ENCODE results near the gene ZFAND5. TPM values are rescaled to one million over a fixed set of nuclear protein-coding genes. Genes with fewer than 3 reads are reported as not detected.

ZFAND5 gene
- total and polyA plus RNA-seq, 4 experiments from 2014 or later: 49.3 to 148 (median 112) TPM

GRCh38 chr9:72346333-72346732, 18.7 kb downstream of the ZFAND5 start:
- Mint-ChIP-seq H3K27me3 (no peaks in the 10 kb centered on the region), H3K4me3 (no peak overlapping the region), H3K9me3 (no peaks in the 10 kb centered on the region), H3K36me3 (peaks cover 0 to 2% of the 10 kb centered on the region in 2 donors), H3K4me1 (peaks cover 0 to 1% (median 0%) of the 10 kb centered on the region in 4 donors), H3K27ac (peak overlapping the region in 1 of 7 donors; percentile 10)
- Histone ChIP-seq H3K9me3 (ENCODE audit: control insufficient read depth in 1 of 2, low read length in 2 of 2) (no peaks in the 10 kb centered on the region), H3K4me3 (ENCODE audit: low read length in 2 of 2) (no peak overlapping the region), H3K36me3 (ENCODE audit: insufficient read depth, low read length) (no peaks in the 10 kb centered on the region), H3K27ac (ENCODE audit: low read depth, low read length) (no peak overlapping the region), H3K4me1 (ENCODE audit: insufficient read depth, low read length) (no peaks in the 10 kb centered on the region), H3K27me3 (ENCODE audit: insufficient read depth, low read length) (no peaks in the 10 kb centered on the region)
- no peak for DNase-seq
- ChIA-PET POLR2A (ENCODE audit: partially characterized antibody) (no interaction called here), CTCF (ENCODE audit: partially characterized antibody) (interaction anchor here (0.6 kb wide), 1 partner anchor 79 kb away, joined by 4 read pairs; no protein-coding TSS in a partner anchor)
- intact Hi-C loops (cut with micrococcal nuclease): no loop called here

GRCh38 chr9:72338631-72339030, 26.4 kb downstream of the ZFAND5 start:
- no peak for DNase-seq
- Mint-ChIP-seq H3K27me3 (no peaks in the 10 kb centered on the region), H3K27ac (no peak overlapping the region), H3K4me1 (peaks cover 0 to 2% (median 0%) of the 10 kb centered on the region in 4 donors), H3K36me3 (no peaks in the 10 kb centered on the region), H3K9me3 (no peaks in the 10 kb centered on the region), H3K4me3 (no peak overlapping the region)
- no peak overlapping the region for H3K4me3 ChIP-seq (ENCODE audit: low read length in 2 of 2)
- intact Hi-C loops (cut with micrococcal nuclease): no loop called here
- no peaks in the 10 kb centered on the region for H3K9me3 ChIP-seq (ENCODE audit: control insufficient read depth in 1 of 2, low read length in 2 of 2)
- no peaks in the 10 kb centered on the region for H3K27me3 ChIP-seq (ENCODE audit: insufficient read depth, low read length)
- H3K27ac ChIP-seq (ENCODE audit: low read depth, low read length): no peak overlapping the region
- no peaks in the 10 kb centered on the region for H3K4me1 ChIP-seq (ENCODE audit: insufficient read depth, low read length)
- CTCF ChIA-PET (ENCODE audit: partially characterized antibody): no interaction called here
- POLR2A ChIA-PET (ENCODE audit: partially characterized antibody): no interaction called here
- H3K36me3 ChIP-seq (ENCODE audit: insufficient read depth, low read length): no peaks in the 10 kb centered on the region

- CTCF ChIA-PET (ENCODE audit: partially characterized antibody): interaction anchor here (1.6 kb wide), 1 partner anchor 58 kb away, joined by 3 read pairs; no protein-coding TSS in a partner anchor
- Mint-ChIP-seq H3K9me3 (no peaks in the 10 kb centered on the region), H3K27ac (no peak overlapping the region), H3K4me3 (no peak overlapping the region), H3K27me3 (no peaks in the 10 kb centered on the region), H3K4me1 (peaks cover 0 to 3% (median 0%) of the 10 kb centered on the region in 4 donors), H3K36me3 (no peaks in the 10 kb centered on the region)
- H3K27me3 ChIP-seq (ENCODE audit: insufficient read depth, low read length): no peaks in the 10 kb centered on the region
- no peak overlapping the region for H3K4me3 ChIP-seq (ENCODE audit: low read length in 2 of 2)
- H3K36me3 ChIP-seq (ENCODE audit: insufficient read depth, low read length): no peaks in the 10 kb centered on the region
- DNase-seq: no peak
- POLR2A ChIA-PET (ENCODE audit: partially characterized antibody): no interaction called here
- H3K9me3 ChIP-seq (ENCODE audit: control insufficient read depth in 1 of 2, low read length in 2 of 2): no peaks in the 10 kb centered on the region
- intact Hi-C loops (cut with micrococcal nuclease): no loop called here
- no peak overlapping the region for H3K27ac ChIP-seq (ENCODE audit: low read depth, low read length)
- H3K4me1 ChIP-seq (ENCODE audit: insufficient read depth, low read length): no peaks in the 10 kb centered on the region
Observed at GRCh38 chr9:72337286-72337685, 27.7 kb downstream of the ZFAND5 start.

- intact Hi-C loops (cut with micrococcal nuclease): no loop called here
- no peaks in the 10 kb centered on the region for H3K9me3 Mint-ChIP-seq
Observed at GRCh38 chr9:72334658-72335337, 30.2 kb downstream of the ZFAND5 start.

GRCh38 chr9:72333709-72334108, 31.3 kb downstream of the ZFAND5 start:
- no peaks in the 10 kb centered on the region for H3K9me3 ChIP-seq (ENCODE audit: control insufficient read depth in 1 of 2, low read length in 2 of 2)
- POLR2A ChIA-PET (ENCODE audit: partially characterized antibody): no interaction called here
- Mint-ChIP-seq H3K9me3 (peaks cover 0 to 1% (median 0%) of the 10 kb centered on the region in 8 donors), H3K4me3 (no peak overlapping the region), H3K4me1 (peaks cover 0 to 1% (median 0%) of the 10 kb centered on the region in 4 donors), H3K27me3 (no peaks in the 10 kb centered on the region), H3K36me3 (no peaks in the 10 kb centered on the region), H3K27ac (no peak overlapping the region)
- CTCF ChIA-PET (ENCODE audit: partially characterized antibody): interaction anchor here (0.7 to 1.2 kb wide), 2 partner anchors 52 to 53 kb away, joined by 3 to 4 read pairs; no protein-coding TSS in a partner anchor
- intact Hi-C loops (cut with micrococcal nuclease): no loop called here
- H3K36me3 ChIP-seq (ENCODE audit: insufficient read depth, low read length): no peaks in the 10 kb centered on the region
- DNase-seq: no peak
- H3K27ac ChIP-seq (ENCODE audit: low read depth, low read length): no peak overlapping the region
- no peak overlapping the region for H3K4me3 ChIP-seq (ENCODE audit: low read length in 2 of 2)
- H3K4me1 ChIP-seq (ENCODE audit: insufficient read depth, low read length): no peaks in the 10 kb centered on the region
- H3K27me3 ChIP-seq (ENCODE audit: insufficient read depth, low read length): no peaks in the 10 kb centered on the region

More at GRCh38 chr9:72334658-72335337, 30.2 kb downstream of the ZFAND5 start:
- H3K4me3 ChIP-seq (ENCODE audit: low read length in 2 of 2): no peak overlapping the region
- POLR2A ChIA-PET (ENCODE audit: partially characterized antibody): no interaction called here
- Mint-ChIP-seq H3K27ac (no peak overlapping the region), H3K4me3 (no peak overlapping the region), H3K4me1 (peaks cover 0 to 1% (median 0%) of the 10 kb centered on the region in 4 donors), H3K27me3 (no peaks in the 10 kb centered on the region), H3K36me3 (no peaks in the 10 kb centered on the region)
- H3K36me3 ChIP-seq (ENCODE audit: insufficient read depth, low read length): no peaks in the 10 kb centered on the region
- H3K9me3 ChIP-seq (ENCODE audit: control insufficient read depth in 1 of 2, low read length in 2 of 2): no peaks in the 10 kb centered on the region
- CTCF ChIA-PET (ENCODE audit: partially characterized antibody): no interaction called here
- no peak overlapping the region for H3K27ac ChIP-seq (ENCODE audit: low read depth, low read length)
- no peak for DNase-seq
- H3K4me1 ChIP-seq (ENCODE audit: insufficient read depth, low read length): no peaks in the 10 kb centered on the region
- no peaks in the 10 kb centered on the region for H3K27me3 ChIP-seq (ENCODE audit: insufficient read depth, low read length)

GRCh38 chr9:72333197-72333596, 31.8 kb downstream of the ZFAND5 start:
- H3K36me3 ChIP-seq (ENCODE audit: insufficient read depth, low read length): no peaks in the 10 kb centered on the region
- ChIA-PET POLR2A (ENCODE audit: partially characterized antibody) (interaction anchor here (1.1 kb wide), 1 partner anchor 32 kb away, joined by 3 read pairs; the partner anchor contains the start of gene ZFAND5), CTCF (ENCODE audit: partially characterized antibody) (interaction anchor here (0.7 to 1.2 kb wide), 2 partner anchors 52 to 53 kb away, joined by 3 to 4 read pairs; no protein-coding TSS in a partner anchor)
- H3K9me3 ChIP-seq (ENCODE audit: control insufficient read depth in 1 of 2, low read length in 2 of 2): no peaks in the 10 kb centered on the region
- Mint-ChIP-seq H3K4me3 (no peak overlapping the region), H3K9me3 (peaks cover 0 to 1% (median 0%) of the 10 kb centered on the region in 8 donors), H3K36me3 (no peaks in the 10 kb centered on the region), H3K27me3 (no peaks in the 10 kb centered on the region), H3K4me1 (peaks cover 0 to 1% (median 0%) of the 10 kb centered on the region in 4 donors), H3K27ac (no peak overlapping the region)
- no peaks in the 10 kb centered on the region for H3K4me1 ChIP-seq (ENCODE audit: insufficient read depth, low read length)
- H3K27ac ChIP-seq (ENCODE audit: low read depth, low read length): no peak overlapping the region
- intact Hi-C loops (cut with micrococcal nuclease): no loop called here
- H3K27me3 ChIP-seq (ENCODE audit: insufficient read depth, low read length): no peaks in the 10 kb centered on the region
- no peak overlapping the region for H3K4me3 ChIP-seq (ENCODE audit: low read length in 2 of 2)
- no peak for DNase-seq

GRCh38 chr9:72332351-72332750, 32.7 kb downstream of the ZFAND5 start:
- POLR2A ChIA-PET (ENCODE audit: partially characterized antibody): interaction anchor here (1.1 kb wide), 1 partner anchor 33 kb away, joined by 3 read pairs; the partner anchor contains the start of gene ZFAND5
- Histone ChIP-seq H3K4me1 (ENCODE audit: insufficient read depth, low read length) (no peaks in the 10 kb centered on the region), H3K27me3 (ENCODE audit: insufficient read depth, low read length) (no peaks in the 10 kb centered on the region), H3K36me3 (ENCODE audit: insufficient read depth, low read length) (no peaks in the 10 kb centered on the region), H3K4me3 (ENCODE audit: low read length in 2 of 2) (no peak overlapping the region), H3K9me3 (ENCODE audit: control insufficient read depth in 1 of 2, low read length in 2 of 2) (no peaks in the 10 kb centered on the region), H3K27ac (ENCODE audit: low read depth, low read length) (no peak overlapping the region)
- Mint-ChIP-seq H3K4me3 (no peak overlapping the region), H3K27me3 (no peaks in the 10 kb centered on the region), H3K9me3 (peaks cover 0 to 1% (median 0%) of the 10 kb centered on the region in 8 donors), H3K4me1 (peaks cover 0 to 1% (median 0%) of the 10 kb centered on the region in 4 donors), H3K36me3 (no peaks in the 10 kb centered on the region), H3K27ac (no peak overlapping the region)
- intact Hi-C loops (cut with micrococcal nuclease): no loop called here
- CTCF ChIA-PET (ENCODE audit: partially characterized antibody): no interaction called here
- DNase-seq: no peak

Measured in CD4-positive, alpha-beta memory T cell (primary cell).